Panc1 (cell line): Measurements from ENCODE around the gene ZNF549. TPM values are rescaled to one million over a fixed set of nuclear protein-coding genes. Genes with fewer than 3 reads are reported as not detected.

ENCODE experiments used
- ATAC-seq: fragments of 200-7000 bp; cut with Tn5 transposase; 2 replicates; pipeline ENCODE4 v1.9.1; 2020; ENCODE audit warnings: mild to moderate bottlenecking, moderate library complexity
- BruUV-seq: library from RNA; stranded (reverse); fragments of 400-500 nt; replicated peaks from 2 replicates; lab custom pipeline; 2021; lab: Mats Ljungman, UMichigan
- CTCF ChIA-PET: fragments of 300-600 bp; sonication (Branson Sonifier 250); formaldehyde crosslinking; loops from one replicate; lab custom pipeline; 2022; ENCODE audit warnings: antibody characterized with exemption; lab: Charles Lee
- POLR2A ChIA-PET: fragments of 300-600 bp; sonication (Branson Sonifier 250); formaldehyde crosslinking; loops from one replicate; lab custom pipeline; 2022; ENCODE audit warnings: antibody characterized with exemption; lab: Charles Lee
- DNase-seq: peaks from one replicate; pipeline ENCODE4 v3.0.0-alpha.2; 2010; ENCODE audit warnings: low read depth, low spot score
- H3K27ac ChIP-seq: 2 replicates; pipeline ENCODE4 v1.5.1; 2011; ENCODE audit warnings: mild to moderate bottlenecking, low read length, inconsistent platforms
- H3K27me3 ChIP-seq: fragments of 200-500 bp; sonication (Bioruptor generic); 2 replicates; pipeline ENCODE4 v1.6.0; 2014; ENCODE audit warnings: low read length, inconsistent platforms; ENCODE audit not compliant: control insufficient read depth, insufficient read depth
- H3K36me3 ChIP-seq: fragments of 200-500 bp; sonication (Bioruptor generic); 2 replicates; pipeline ENCODE4 v1.5.1; 2014; ENCODE audit warnings: inconsistent platforms, mild to moderate bottlenecking, low read length, moderate library complexity; ENCODE audit not compliant: control insufficient read depth, insufficient read depth
- H3K4me1 ChIP-seq: 2 replicates; pipeline ENCODE4 v1.5.1; 2011; ENCODE audit warnings: inconsistent platforms, mild to moderate bottlenecking, low read length, moderate library complexity; ENCODE audit not compliant: control insufficient read depth, insufficient read depth
- H3K4me3 ChIP-seq, 2 experiments: 2 replicates each; pipeline ENCODE4 v1.5.1; 2011 to 2012; ENCODE audit warnings: low read depth in 2 of 2, low read length in 2 of 2, mild to moderate bottlenecking in 2 of 2, inconsistent platforms in 1 of 2, moderate library complexity in 1 of 2
- H3K9me3 ChIP-seq: fragments of 200-500 bp; sonication (Bioruptor generic); 2 replicates; pipeline ENCODE4 v1.5.1; 2014; ENCODE audit warnings: low read depth, mild to moderate bottlenecking, inconsistent platforms, low read length, moderate library complexity; ENCODE audit not compliant: control insufficient read depth, insufficient read depth
- POLR2AphosphoS5 ChIP-seq: IDR thresholded peaks from 2 replicates; pipeline ENCODE4 v1.6.1; 2012; ENCODE audit warnings: mild to moderate bottlenecking, low read depth, low read length, moderate library complexity
- SIN3A ChIP-seq: IDR thresholded peaks from 2 replicates; pipeline ENCODE4 v1.6.1; 2012; ENCODE audit warnings: low read depth, mild to moderate bottlenecking, low read length, moderate library complexity, borderline replicate concordance; ENCODE audit not compliant: insufficient read depth
- TCF7L2 ChIP-seq: IDR thresholded peaks from 2 replicates; pipeline ENCODE4 v1.6.1; 2011; ENCODE audit warnings: mild to moderate bottlenecking, low read depth, low read length, inconsistent platforms
- in situ Hi-C: cut with HindIII; loops from 2 replicates; pipeline ENCODE4 v1.10.0; 2016; ENCODE audit warnings: low sequenced_read_pairs, low pct_unique_long_range_greater_than_20kb
- intact Hi-C: fragments of 100-400 bp; cut with micrococcal nuclease; formaldehyde crosslinking; loops from one replicate; pipeline ENCODE4 v1.10.0; 2022; ENCODE audit not compliant: unreplicated experiment
- total RNA-seq: library from RNA; stranded (reverse); gene quantifications from one replicate; pipeline ENCODE4 v1.2.1, GENCODE V29; 2021; ENCODE audit not compliant: unreplicated experiment
- TF ChIP-seq, protein P1 (sequence below): fragments of 450-650 bp; IDR thresholded peaks from 2 replicates; pipeline ENCODE4 v1.5.1; 2017; ENCODE audit warnings: mild to moderate bottlenecking
- TF ChIP-seq, protein P2 (sequence below), 2 experiments: IDR thresholded peaks; 2 replicates each; pipeline ENCODE4 v1.6.1; 2011 to 2012; ENCODE audit warnings: low read depth in 2 of 2, control low read depth in 1 of 2, low read length in 1 of 2, mild to moderate bottlenecking in 1 of 2, moderate library complexity in 1 of 2; ENCODE audit not compliant: insufficient read depth in 1 of 2

The ZNF549 gene
- total RNA-seq, 1 experiment from 2014 or later: not detected

DNA sequence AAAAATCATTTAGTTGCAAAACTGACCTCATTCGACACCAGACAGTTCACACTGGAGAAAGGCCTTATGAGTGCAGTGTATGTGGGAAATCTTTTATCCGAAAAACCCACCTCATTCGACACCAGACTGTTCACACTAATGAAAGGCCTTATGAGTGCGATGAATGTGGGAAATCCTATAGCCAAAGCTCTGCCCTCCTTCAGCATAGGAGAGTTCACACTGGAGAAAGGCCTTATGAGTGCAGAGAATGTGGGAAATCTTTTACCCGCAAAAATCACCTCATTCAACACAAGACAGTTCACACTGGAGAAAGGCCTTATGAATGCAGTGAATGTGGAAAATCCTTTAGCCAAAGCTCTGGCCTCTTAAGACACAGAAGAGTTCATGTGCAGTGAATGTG is 79.8 kb downstream of the ZNF549 start:
- intact Hi-C loops (no loop called here), in situ Hi-C loops (no loop called here)
- POLR2A ChIA-PET: no interaction called here
- ATAC-seq: no peak
- Histone ChIP-seq H3K27ac (no peak overlapping the region), H3K4me3 (no peak overlapping the region), H3K27me3 (no peaks in the 10 kb centered on the region), H3K4me1 (no peaks in the 10 kb centered on the region), H3K36me3 (no peaks in the 10 kb centered on the region), H3K9me3 (peaks cover 44% of the 10 kb centered on the region)
- no TSS peak for BruUV-seq
- DNase-seq: no peak
- TF ChIP-seq TCF7L2: no peak
- TF ChIP-seq, protein P1, sequence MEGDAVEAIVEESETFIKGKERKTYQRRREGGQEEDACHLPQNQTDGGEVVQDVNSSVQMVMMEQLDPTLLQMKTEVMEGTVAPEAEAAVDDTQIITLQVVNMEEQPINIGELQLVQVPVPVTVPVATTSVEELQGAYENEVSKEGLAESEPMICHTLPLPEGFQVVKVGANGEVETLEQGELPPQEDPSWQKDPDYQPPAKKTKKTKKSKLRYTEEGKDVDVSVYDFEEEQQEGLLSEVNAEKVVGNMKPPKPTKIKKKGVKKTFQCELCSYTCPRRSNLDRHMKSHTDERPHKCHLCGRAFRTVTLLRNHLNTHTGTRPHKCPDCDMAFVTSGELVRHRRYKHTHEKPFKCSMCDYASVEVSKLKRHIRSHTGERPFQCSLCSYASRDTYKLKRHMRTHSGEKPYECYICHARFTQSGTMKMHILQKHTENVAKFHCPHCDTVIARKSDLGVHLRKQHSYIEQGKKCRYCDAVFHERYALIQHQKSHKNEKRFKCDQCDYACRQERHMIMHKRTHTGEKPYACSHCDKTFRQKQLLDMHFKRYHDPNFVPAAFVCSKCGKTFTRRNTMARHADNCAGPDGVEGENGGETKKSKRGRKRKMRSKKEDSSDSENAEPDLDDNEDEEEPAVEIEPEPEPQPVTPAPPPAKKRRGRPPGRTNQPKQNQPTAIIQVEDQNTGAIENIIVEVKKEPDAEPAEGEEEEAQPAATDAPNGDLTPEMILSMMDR: no peak
- no peak for TF ChIP-seq SIN3A
- TF ChIP-seq, protein P2, sequence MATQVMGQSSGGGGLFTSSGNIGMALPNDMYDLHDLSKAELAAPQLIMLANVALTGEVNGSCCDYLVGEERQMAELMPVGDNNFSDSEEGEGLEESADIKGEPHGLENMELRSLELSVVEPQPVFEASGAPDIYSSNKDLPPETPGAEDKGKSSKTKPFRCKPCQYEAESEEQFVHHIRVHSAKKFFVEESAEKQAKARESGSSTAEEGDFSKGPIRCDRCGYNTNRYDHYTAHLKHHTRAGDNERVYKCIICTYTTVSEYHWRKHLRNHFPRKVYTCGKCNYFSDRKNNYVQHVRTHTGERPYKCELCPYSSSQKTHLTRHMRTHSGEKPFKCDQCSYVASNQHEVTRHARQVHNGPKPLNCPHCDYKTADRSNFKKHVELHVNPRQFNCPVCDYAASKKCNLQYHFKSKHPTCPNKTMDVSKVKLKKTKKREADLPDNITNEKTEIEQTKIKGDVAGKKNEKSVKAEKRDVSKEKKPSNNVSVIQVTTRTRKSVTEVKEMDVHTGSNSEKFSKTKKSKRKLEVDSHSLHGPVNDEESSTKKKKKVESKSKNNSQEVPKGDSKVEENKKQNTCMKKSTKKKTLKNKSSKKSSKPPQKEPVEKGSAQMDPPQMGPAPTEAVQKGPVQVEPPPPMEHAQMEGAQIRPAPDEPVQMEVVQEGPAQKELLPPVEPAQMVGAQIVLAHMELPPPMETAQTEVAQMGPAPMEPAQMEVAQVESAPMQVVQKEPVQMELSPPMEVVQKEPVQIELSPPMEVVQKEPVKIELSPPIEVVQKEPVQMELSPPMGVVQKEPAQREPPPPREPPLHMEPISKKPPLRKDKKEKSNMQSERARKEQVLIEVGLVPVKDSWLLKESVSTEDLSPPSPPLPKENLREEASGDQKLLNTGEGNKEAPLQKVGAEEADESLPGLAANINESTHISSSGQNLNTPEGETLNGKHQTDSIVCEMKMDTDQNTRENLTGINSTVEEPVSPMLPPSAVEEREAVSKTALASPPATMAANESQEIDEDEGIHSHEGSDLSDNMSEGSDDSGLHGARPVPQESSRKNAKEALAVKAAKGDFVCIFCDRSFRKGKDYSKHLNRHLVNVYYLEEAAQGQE (IDR thresholded peaks at IDR 0.05; ENCODE audit: insufficient read depth in 1 of 2, low read depth in 2 of 2, low read length in 1 of 2): no peak
- no peak for TF ChIP-seq POLR2AphosphoS5
- CTCF ChIA-PET: no interaction called here

Other genes with a start within 250 kb of the ZNF549 start
- gene ZNF460, start 246.9 kb upstream of the ZNF549 start, total RNA-seq: 76.3 TPM
- 10.8 TPM for gene ZNF543, start 206.9 kb upstream of the ZNF549 start, total RNA-seq
- gene ZNF304, start 176.1 kb upstream of the ZNF549 start, total RNA-seq: 10.8 TPM
- gene TRAPPC2B, start 163.8 kb upstream of the ZNF549 start, total RNA-seq: 15.1 TPM
- gene ZNF547, start 163.8 kb upstream of the ZNF549 start, total RNA-seq: 4.1 TPM
- 14.7 TPM for gene ZNF548, start 137.5 kb upstream of the ZNF549 start, total RNA-seq
- 9.2 TPM for gene ZNF17, start 116.2 kb upstream of the ZNF549 start, total RNA-seq
- 21.3 TPM for gene ZNF749, start 92.0 kb upstream of the ZNF549 start, total RNA-seq
- 0.18 TPM for gene VN1R1, start 70.2 kb upstream of the ZNF549 start, total RNA-seq
- gene ZNF772, start 49.8 kb upstream of the ZNF549 start, total RNA-seq: 6.2 TPM
- gene ZNF419, start 39.6 kb upstream of the ZNF549 start, total RNA-seq: 14.0 TPM
- 10.2 TPM for gene ZNF773, start 27.4 kb upstream of the ZNF549 start, total RNA-seq
- 15.1 TPM for gene ZNF550, start 32.5 kb downstream of the ZNF549 start, total RNA-seq
- 8.7 TPM for gene ZNF416, start 51.6 kb downstream of the ZNF549 start, total RNA-seq
- gene ZIK1, start 56.8 kb downstream of the ZNF549 start, total RNA-seq: not detected
- gene ZNF530, start 72.5 kb downstream of the ZNF549 start, total RNA-seq: 8.9 TPM
- 18.9 TPM for gene ZNF134, start 86.9 kb downstream of the ZNF549 start, total RNA-seq
- 13.9 TPM for gene ZNF211, start 105.8 kb downstream of the ZNF549 start, total RNA-seq
- gene ZSCAN4, start 141.6 kb downstream of the ZNF549 start, total RNA-seq: not detected
- gene ZNF551, start 154.6 kb downstream of the ZNF549 start, total RNA-seq: 11.0 TPM
- not detected for gene ZNF154, start 181.8 kb downstream of the ZNF549 start, total RNA-seq
- gene ZNF671, start 200.3 kb downstream of the ZNF549 start, total RNA-seq: not detected
- 19.5 TPM for gene ZNF776, start 219.5 kb downstream of the ZNF549 start, total RNA-seq
- 10.7 TPM for gene ZNF586, start 242.3 kb downstream of the ZNF549 start, total RNA-seq